Fibroblast of lung (primary cell): ENCODE results near the gene TBCA. TPM values are rescaled to one million over a fixed set of nuclear protein-coding genes. Genes with fewer than 3 reads are reported as not detected.

ENCODE experiments used
- DNase-seq, 2 donors: peaks; one replicate each; pipeline versions ENCODE4 v3.0.0 to v3.0.0-alpha.2; 2010; ENCODE audit warnings: low read depth in 2 of 2
- H2AFZ ChIP-seq: 2 replicates; pipeline ENCODE4 v1.5.1; 2012; ENCODE audit warnings: low read length, control low read depth, inconsistent platforms
- H3K27ac ChIP-seq: 2 replicates; pipeline ENCODE4 v1.5.1; 2011; ENCODE audit warnings: low read length, control low read depth; ENCODE audit not compliant: insufficient read depth
- H3K27me3 ChIP-seq: 2 replicates; pipeline ENCODE4 v1.5.1; 2011; ENCODE audit warnings: mild to moderate bottlenecking, low read length; ENCODE audit not compliant: control insufficient read depth, insufficient read depth
- H3K36me3 ChIP-seq: 2 replicates; pipeline ENCODE4 v1.5.1; 2011; ENCODE audit warnings: low read length; ENCODE audit not compliant: control insufficient read depth, insufficient read depth
- H3K4me1 ChIP-seq: 2 replicates; pipeline ENCODE4 v1.5.1; 2011; ENCODE audit warnings: low read length; ENCODE audit not compliant: control insufficient read depth, insufficient read depth; ENCODE audit errors: extremely low read depth
- H3K4me2 ChIP-seq: 2 replicates; pipeline ENCODE4 v1.5.1; 2011; ENCODE audit warnings: low read length, control low read depth; ENCODE audit not compliant: insufficient read depth; ENCODE audit errors: extremely low read depth
- H3K4me3 ChIP-seq, 4 experiments: fragments of 200-600 bp in 1 of 4; sonication (generic) in 1 of 4; replicated peaks in 1 of 4; 2 replicates each; pipeline ENCODE4 v1.5.1; 2011 to 2016; ENCODE audit warnings: low read length in 4 of 4, low read depth in 3 of 4, mild to moderate bottlenecking in 3 of 4, control low read depth in 2 of 4, inconsistent platforms in 1 of 4, mixed read lengths in 1 of 4; ENCODE audit not compliant: insufficient read depth in 1 of 4; ENCODE audit errors: control extremely low read depth in 1 of 4
- H3K79me2 ChIP-seq: 2 replicates; pipeline ENCODE4 v1.5.1; 2012; ENCODE audit warnings: mild to moderate bottlenecking, low read length, inconsistent platforms; ENCODE audit not compliant: control insufficient read depth, insufficient read depth
- H3K9ac ChIP-seq: 2 replicates; pipeline ENCODE4 v1.5.1; 2011; ENCODE audit warnings: mild to moderate bottlenecking, low read length, control low read depth; ENCODE audit not compliant: insufficient read depth
- H3K9me3 ChIP-seq: 2 replicates; pipeline ENCODE4 v1.5.1; 2012; ENCODE audit warnings: low read depth, low read length; ENCODE audit not compliant: control insufficient read depth, insufficient read depth
- H4K20me1 ChIP-seq: 2 replicates; pipeline ENCODE4 v1.5.1; 2011; ENCODE audit warnings: low read length; ENCODE audit not compliant: control insufficient read depth, insufficient read depth; ENCODE audit errors: extremely low read depth
- EZH2 ChIP-seq: IDR thresholded peaks from 2 replicates; pipeline ENCODE4 v1.5.1; 2012; ENCODE audit warnings: low read length, control low read depth, mild to moderate bottlenecking; ENCODE audit errors: missing control alignments
- polyA plus RNA-seq, 2 donors: library from polyadenylated mRNA; depleted of rRNA in 1 of 2; stranded (reverse) in 1 of 2; unstranded in 1 of 2; fragments of >200 nt; gene quantifications; 2 replicates each; pipeline ENCODE4 v1.2.1, GENCODE V29; 2011 to 2012; ENCODE audit warnings: missing spikeins in 1 of 2
- total RNA-seq: library from RNA; depleted of rRNA; stranded (reverse); fragments of >200 nt; gene quantifications from 2 replicates; pipeline ENCODE4 v1.2.1, GENCODE V29; 2014
- TF ChIP-seq, protein P1 (sequence below), 2 donors: IDR thresholded peaks in 1 of 2; conservative IDR thresholded peaks in 1 of 2; 1 replicate in 1 of 2; 2 replicates in 1 of 2; pipeline ENCODE4 v1.5.1; 2011 to 2012; ENCODE audit warnings: low read length in 2 of 2, control low read depth in 1 of 2, inconsistent platforms in 1 of 2, low read depth in 1 of 2, mild to moderate bottlenecking in 1 of 2

TBCA gene
- total and polyA plus RNA-seq, 2 donors (not counting 1 experiment from before 2014, with no cell fraction given) = 125 to 238 TPM

DNA sequence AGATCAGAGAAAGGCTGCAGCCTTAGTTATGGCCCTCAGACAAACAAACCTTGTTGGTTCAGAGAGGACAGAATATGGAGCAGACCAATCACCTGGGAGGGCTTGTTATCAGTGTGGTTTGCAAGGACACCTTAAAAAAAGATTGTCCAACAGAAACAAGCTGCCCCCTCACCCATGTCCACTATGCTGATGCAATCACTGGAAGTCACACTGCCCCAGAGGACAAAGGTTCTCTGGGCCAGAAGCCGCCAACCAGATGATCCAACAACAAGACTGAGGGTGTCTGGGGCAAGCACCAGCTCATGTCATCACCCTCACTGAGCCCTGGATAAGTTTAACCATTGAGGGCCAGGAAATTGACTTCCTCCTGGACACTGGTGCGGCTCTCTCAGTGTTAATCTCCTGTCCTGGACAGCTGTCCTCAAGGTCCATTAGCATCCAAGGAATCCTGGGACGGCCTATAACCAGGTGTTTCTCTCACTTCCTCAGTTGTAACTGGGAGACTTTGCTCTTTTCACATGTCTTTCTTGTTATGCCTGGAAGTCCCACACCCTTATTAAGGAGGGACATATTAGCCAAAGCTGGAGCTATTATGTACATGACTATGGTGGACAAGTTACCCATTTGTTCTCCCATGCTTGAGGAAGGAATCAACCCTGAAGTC is 36.9 kb upstream of the TBCA start:
- H3K4me3 ChIP-seq = no peak overlapping the region
- H3K27me3 ChIP-seq = peaks cover 2% of the 10 kb centered on the region
- H3K9ac ChIP-seq = no peak overlapping the region
- no peak overlapping the region for H3K4me2 ChIP-seq
- no peak for TF ChIP-seq EZH2
- TF ChIP-seq, protein P1, sequence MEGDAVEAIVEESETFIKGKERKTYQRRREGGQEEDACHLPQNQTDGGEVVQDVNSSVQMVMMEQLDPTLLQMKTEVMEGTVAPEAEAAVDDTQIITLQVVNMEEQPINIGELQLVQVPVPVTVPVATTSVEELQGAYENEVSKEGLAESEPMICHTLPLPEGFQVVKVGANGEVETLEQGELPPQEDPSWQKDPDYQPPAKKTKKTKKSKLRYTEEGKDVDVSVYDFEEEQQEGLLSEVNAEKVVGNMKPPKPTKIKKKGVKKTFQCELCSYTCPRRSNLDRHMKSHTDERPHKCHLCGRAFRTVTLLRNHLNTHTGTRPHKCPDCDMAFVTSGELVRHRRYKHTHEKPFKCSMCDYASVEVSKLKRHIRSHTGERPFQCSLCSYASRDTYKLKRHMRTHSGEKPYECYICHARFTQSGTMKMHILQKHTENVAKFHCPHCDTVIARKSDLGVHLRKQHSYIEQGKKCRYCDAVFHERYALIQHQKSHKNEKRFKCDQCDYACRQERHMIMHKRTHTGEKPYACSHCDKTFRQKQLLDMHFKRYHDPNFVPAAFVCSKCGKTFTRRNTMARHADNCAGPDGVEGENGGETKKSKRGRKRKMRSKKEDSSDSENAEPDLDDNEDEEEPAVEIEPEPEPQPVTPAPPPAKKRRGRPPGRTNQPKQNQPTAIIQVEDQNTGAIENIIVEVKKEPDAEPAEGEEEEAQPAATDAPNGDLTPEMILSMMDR (conservative IDR thresholded peaks at IDR 0.05 in 1 of 2, IDR thresholded peaks at IDR 0.05 in 1 of 2; ENCODE audit: low read depth in 1 of 2, low read length in 2 of 2) = no peak
- H3K79me2 ChIP-seq = no peaks in the 10 kb centered on the region
- no peaks in the 10 kb centered on the region for H3K4me1 ChIP-seq
- no peak for DNase-seq
- H3K9me3 ChIP-seq = no peaks in the 10 kb centered on the region
- H3K27ac ChIP-seq = no peak overlapping the region
- no peaks in the 10 kb centered on the region for H4K20me1 ChIP-seq
- no peaks in the 10 kb centered on the region for H3K36me3 ChIP-seq
- no peak overlapping the region for H2AFZ ChIP-seq

DNA sequence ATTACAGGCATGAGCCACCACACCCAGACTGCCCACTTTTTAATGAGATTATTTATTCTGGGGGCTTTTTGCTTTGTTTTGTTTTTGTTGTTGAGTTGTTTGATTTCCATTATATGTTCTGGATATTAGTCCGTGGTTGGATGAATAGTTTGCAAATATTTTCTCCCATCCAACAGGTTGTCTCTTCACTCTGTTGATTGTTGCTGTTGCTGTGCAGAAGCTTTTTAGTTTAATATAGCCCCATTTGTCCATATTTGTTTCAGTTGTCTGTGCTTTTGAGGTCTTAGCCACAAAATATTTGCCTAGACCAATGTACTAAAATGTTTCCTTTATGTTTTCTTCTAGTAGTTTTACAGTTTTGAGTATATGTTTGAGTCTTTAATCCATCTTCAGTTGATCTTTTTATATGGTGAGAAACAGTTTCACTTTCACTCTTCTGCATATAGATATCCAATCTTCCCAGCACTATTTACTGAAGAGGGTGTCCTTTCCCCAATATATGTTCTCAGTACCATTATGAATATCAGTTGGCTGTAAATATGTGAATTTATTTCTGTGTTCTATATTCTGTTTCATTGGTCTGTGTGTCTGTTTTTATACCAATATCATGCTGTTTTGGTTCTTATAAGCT is 30.2 kb upstream of the TBCA start:
- Histone ChIP-seq H2AFZ (peak overlapping the region; percentile 45), H3K4me2 (peak overlapping the region; percentile 52), H3K9me3 (no peaks in the 10 kb centered on the region), H3K79me2 (no peaks in the 10 kb centered on the region), H3K27ac (no peak overlapping the region), H3K9ac (no peak overlapping the region), H4K20me1 (no peaks in the 10 kb centered on the region), H3K36me3 (no peaks in the 10 kb centered on the region), H3K4me1 (no peaks in the 10 kb centered on the region), H3K4me3 (peak overlapping the region in 2 of 4 experiments; percentile 23 to 39), H3K27me3 (no peaks in the 10 kb centered on the region)
- TF ChIP-seq, protein P1 (conservative IDR thresholded peaks at IDR 0.05 in 1 of 2, IDR thresholded peaks at IDR 0.05 in 1 of 2; ENCODE audit: low read depth in 1 of 2, low read length in 2 of 2) = no peak
- no peak for TF ChIP-seq EZH2
- DNase-seq = peak in 1 of 2 donors; percentile 10

DNA sequence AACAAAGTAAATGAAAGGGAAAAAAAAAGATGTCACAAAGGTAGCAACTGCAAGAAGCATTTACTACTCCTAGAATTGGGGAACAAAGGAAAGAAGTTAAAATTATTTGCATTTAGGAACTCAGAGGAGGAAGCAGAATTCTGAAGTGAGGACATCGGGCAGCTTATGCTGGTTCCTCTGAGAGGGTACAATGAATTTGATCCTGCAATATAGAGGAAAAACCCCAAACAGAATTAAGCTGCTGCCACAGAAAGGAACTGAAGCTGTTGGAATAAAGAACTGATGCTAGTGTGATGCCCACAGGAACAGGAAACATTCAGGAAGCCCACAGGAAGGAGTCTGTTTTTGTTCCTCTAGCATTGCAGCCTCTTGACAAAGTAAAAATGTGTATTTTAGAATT is 22.3 kb upstream of the TBCA start:
- Histone ChIP-seq H3K79me2 (no peaks in the 10 kb centered on the region), H3K27me3 (peaks cover 3% of the 10 kb centered on the region), H2AFZ (no peak overlapping the region), H4K20me1 (no peaks in the 10 kb centered on the region), H3K9me3 (no peaks in the 10 kb centered on the region), H3K4me2 (no peak overlapping the region), H3K9ac (no peak overlapping the region), H3K27ac (no peak overlapping the region), H3K4me1 (no peaks in the 10 kb centered on the region), H3K4me3 (no peak overlapping the region), H3K36me3 (no peaks in the 10 kb centered on the region)
- DNase-seq = no peak
- TF ChIP-seq EZH2 = no peak
- TF ChIP-seq, protein P1 (conservative IDR thresholded peaks at IDR 0.05 in 1 of 2, IDR thresholded peaks at IDR 0.05 in 1 of 2; ENCODE audit: low read depth in 1 of 2, low read length in 2 of 2) = no peak
